WTC11 (cell line): ENCODE measurements around the gene SELENOV. TPM values are rescaled to one million over a fixed set of nuclear protein-coding genes. Genes with fewer than 3 reads are reported as not detected.

Source experiments
- ATAC-seq: fragments of 200-7000 bp; cut with Tn5 transposase; 2 replicates; pipeline ENCODE4 v1.10.0; 2021; ENCODE audit warnings: mild to moderate bottlenecking, moderate library complexity
- CTCF ChIA-PET: fragments of 300-600 bp; sonication (Branson Sonifier 250); formaldehyde crosslinking; loops from one replicate; lab custom pipeline; 2021; ENCODE audit warnings: antibody characterized with exemption; lab: Charles Lee
- POLR2A ChIA-PET: fragments of 350-600 bp; sonication (Branson Sonifier 250); formaldehyde crosslinking; loops from one replicate; lab custom pipeline; 2021; ENCODE audit warnings: antibody characterized with exemption; lab: Charles Lee
- DNase-seq: peaks from one replicate; pipeline ENCODE4 v3.0.0; 2021; ENCODE audit warnings: low spot score
- H3K27ac Mint-ChIP-seq: 2 replicates; pipeline ENCODE4 v1.8.0; 2021; ENCODE audit warnings: mixed read lengths
- H3K27me3 Mint-ChIP-seq: 2 replicates; pipeline ENCODE4 v1.8.0; 2021; ENCODE audit warnings: low read depth, mild to moderate bottlenecking, moderate library complexity, mixed read lengths
- H3K36me3 Mint-ChIP-seq: 2 replicates; pipeline ENCODE4 v1.8.0; 2021; ENCODE audit warnings: mixed read lengths
- H3K4me1 Mint-ChIP-seq: 2 replicates; pipeline ENCODE4 v1.8.0; 2022; ENCODE audit warnings: mixed read lengths
- H3K4me3 Mint-ChIP-seq: 2 replicates; pipeline ENCODE4 v1.8.0; 2021; ENCODE audit warnings: mild to moderate bottlenecking, moderate library complexity, mixed read lengths
- H3K9me3 Mint-ChIP-seq: 2 replicates; pipeline ENCODE4 v1.8.0; 2021; ENCODE audit warnings: mixed read lengths
- MYBL2 ChIP-seq: sonication (generic); formaldehyde crosslinking; IDR thresholded peaks from 2 replicates; pipeline ENCODE4 v1.8.1; 2023; ENCODE audit warnings: mild to moderate bottlenecking, moderate library complexity, missing genetic modification reagents
- NFYB ChIP-seq: sonication (generic); formaldehyde crosslinking; conservative IDR thresholded peaks from 2 replicates; pipeline ENCODE4 v1.8.0; 2022; ENCODE audit warnings: low read depth, missing genetic modification reagents
- RELA ChIP-seq: sonication (generic); formaldehyde crosslinking; IDR thresholded peaks from 2 replicates; pipeline ENCODE4 v1.8.1; 2022; ENCODE audit warnings: missing genetic modification reagents, mild to moderate bottlenecking, borderline replicate concordance
- TCF7 ChIP-seq: sonication (generic); formaldehyde crosslinking; IDR thresholded peaks from 2 replicates; pipeline ENCODE4 v1.8.0; 2022; ENCODE audit warnings: mild to moderate bottlenecking, low read depth, missing genetic modification reagents, moderate library complexity
- TEAD1 ChIP-seq: sonication (generic); formaldehyde crosslinking; IDR thresholded peaks from 2 replicates; pipeline ENCODE4 v1.8.0; 2022; ENCODE audit warnings: mild to moderate bottlenecking, missing genetic modification reagents
- ZNF263 ChIP-seq: sonication (generic); formaldehyde crosslinking; IDR thresholded peaks from 2 replicates; pipeline ENCODE4 v1.8.1; 2022; ENCODE audit warnings: low read depth, mild to moderate bottlenecking, moderate library complexity, missing genetic modification reagents
- total RNA-seq: library from RNA; stranded (reverse); gene quantifications from 3 replicates; pipeline ENCODE4 v1.2.3, GENCODE V29; 2021
- TF ChIP-seq, protein P1 (sequence below): sonication (generic); formaldehyde crosslinking; IDR thresholded peaks from 2 replicates; pipeline ENCODE4 v1.8.1; 2023; ENCODE audit warnings: mild to moderate bottlenecking, missing genetic modification reagents, moderate library complexity
- TF ChIP-seq, protein P2 (sequence below): sonication (generic); formaldehyde crosslinking; IDR thresholded peaks from 2 replicates; pipeline ENCODE4 v1.8.0; 2022; ENCODE audit warnings: missing genetic modification reagents
- TF ChIP-seq, protein P3 (sequence below): sonication (generic); formaldehyde crosslinking; IDR thresholded peaks from 2 replicates; pipeline ENCODE4 v1.8.1; 2022; ENCODE audit warnings: low read depth, missing genetic modification reagents, borderline replicate concordance
- TF ChIP-seq, protein P4 (sequence below): fragments of 200-600 bp; IDR thresholded peaks from 2 replicates; pipeline ENCODE4 v1.8.0; 2022; ENCODE audit warnings: antibody characterized with exemption
- TF ChIP-seq, protein P5 (sequence below): sonication (generic); formaldehyde crosslinking; IDR thresholded peaks from 2 replicates; pipeline ENCODE4 v1.8.0; 2023; ENCODE audit warnings: missing genetic modification reagents, mild to moderate bottlenecking, borderline replicate concordance
- TF ChIP-seq, protein P6 (sequence below): sonication (generic); formaldehyde crosslinking; conservative IDR thresholded peaks from 2 replicates; pipeline ENCODE4 v1.8.1; 2023; ENCODE audit warnings: mild to moderate bottlenecking, low read depth, missing genetic modification reagents, moderate library complexity

SELENOV gene
- total RNA-seq, 1 experiment from 2014 or later = 12.6 TPM

DNA sequence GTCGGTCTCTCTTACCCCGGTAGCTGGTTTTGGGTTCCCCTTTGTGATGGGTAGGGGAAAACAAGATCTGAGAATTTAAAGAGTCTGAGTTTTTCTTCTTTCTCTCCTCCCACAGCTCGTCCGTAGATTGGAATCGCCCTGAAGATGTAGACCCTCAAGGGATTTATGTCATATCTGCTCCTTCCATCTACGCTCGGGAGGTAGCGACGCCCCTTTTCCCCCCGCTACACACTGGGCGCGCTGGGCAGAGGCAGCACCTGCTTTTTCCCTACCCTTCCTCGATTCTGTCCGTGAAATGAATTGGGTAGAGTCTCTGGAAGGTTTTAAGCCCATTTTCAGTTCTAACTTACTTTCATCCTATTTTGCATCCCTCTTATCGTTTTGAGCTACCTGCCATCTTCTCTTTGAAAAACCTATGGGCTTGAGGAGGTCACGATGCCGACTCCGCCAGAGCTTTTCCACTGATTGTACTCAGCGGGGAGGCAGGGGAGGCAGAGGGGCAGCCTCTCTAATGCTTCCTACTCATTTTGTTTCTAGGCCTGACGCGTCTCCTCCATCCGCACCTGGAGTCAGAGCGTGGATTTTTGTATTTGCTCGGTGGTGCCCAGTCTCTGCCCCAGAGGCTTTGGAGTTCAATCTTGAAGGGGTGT lies 7.1 kb upstream of the SELENOV start:
- H3K4me1 Mint-ChIP-seq = peaks cover 10% of the 10 kb centered on the region
- TF ChIP-seq TCF7 (CRISPR knock-in tag) (no peak), ZNF263 (no peak), MYBL2 (CRISPR knock-in tag) (no peak), RELA (CRISPR knock-in tag) (no peak), TEAD1 (no peak), NFYB (CRISPR knock-in tag) (no peak)
- TF ChIP-seq, protein P1, sequence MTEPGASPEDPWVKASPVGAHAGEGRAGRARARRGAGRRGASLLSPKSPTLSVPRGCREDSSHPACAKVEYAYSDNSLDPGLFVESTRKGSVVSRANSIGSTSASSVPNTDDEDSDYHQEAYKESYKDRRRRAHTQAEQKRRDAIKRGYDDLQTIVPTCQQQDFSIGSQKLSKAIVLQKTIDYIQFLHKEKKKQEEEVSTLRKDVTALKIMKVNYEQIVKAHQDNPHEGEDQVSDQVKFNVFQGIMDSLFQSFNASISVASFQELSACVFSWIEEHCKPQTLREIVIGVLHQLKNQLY (CRISPR knock-in tag) = no peak
- TF ChIP-seq, protein P2, sequence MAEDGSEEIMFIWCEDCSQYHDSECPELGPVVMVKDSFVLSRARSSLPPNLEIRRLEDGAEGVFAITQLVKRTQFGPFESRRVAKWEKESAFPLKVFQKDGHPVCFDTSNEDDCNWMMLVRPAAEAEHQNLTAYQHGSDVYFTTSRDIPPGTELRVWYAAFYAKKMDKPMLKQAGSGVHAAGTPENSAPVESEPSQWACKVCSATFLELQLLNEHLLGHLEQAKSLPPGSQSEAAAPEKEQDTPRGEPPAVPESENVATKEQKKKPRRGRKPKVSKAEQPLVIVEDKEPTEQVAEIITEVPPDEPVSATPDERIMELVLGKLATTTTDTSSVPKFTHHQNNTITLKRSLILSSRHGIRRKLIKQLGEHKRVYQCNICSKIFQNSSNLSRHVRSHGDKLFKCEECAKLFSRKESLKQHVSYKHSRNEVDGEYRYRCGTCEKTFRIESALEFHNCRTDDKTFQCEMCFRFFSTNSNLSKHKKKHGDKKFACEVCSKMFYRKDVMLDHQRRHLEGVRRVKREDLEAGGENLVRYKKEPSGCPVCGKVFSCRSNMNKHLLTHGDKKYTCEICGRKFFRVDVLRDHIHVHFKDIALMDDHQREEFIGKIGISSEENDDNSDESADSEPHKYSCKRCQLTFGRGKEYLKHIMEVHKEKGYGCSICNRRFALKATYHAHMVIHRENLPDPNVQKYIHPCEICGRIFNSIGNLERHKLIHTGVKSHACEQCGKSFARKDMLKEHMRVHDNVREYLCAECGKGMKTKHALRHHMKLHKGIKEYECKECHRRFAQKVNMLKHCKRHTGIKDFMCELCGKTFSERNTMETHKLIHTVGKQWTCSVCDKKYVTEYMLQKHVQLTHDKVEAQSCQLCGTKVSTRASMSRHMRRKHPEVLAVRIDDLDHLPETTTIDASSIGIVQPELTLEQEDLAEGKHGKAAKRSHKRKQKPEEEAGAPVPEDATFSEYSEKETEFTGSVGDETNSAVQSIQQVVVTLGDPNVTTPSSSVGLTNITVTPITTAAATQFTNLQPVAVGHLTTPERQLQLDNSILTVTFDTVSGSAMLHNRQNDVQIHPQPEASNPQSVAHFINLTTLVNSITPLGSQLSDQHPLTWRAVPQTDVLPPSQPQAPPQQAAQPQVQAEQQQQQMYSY = no peak
- TF ChIP-seq, protein P3, sequence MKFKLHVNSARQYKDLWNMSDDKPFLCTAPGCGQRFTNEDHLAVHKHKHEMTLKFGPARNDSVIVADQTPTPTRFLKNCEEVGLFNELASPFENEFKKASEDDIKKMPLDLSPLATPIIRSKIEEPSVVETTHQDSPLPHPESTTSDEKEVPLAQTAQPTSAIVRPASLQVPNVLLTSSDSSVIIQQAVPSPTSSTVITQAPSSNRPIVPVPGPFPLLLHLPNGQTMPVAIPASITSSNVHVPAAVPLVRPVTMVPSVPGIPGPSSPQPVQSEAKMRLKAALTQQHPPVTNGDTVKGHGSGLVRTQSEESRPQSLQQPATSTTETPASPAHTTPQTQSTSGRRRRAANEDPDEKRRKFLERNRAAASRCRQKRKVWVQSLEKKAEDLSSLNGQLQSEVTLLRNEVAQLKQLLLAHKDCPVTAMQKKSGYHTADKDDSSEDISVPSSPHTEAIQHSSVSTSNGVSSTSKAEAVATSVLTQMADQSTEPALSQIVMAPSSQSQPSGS = no peak
- TF ChIP-seq, protein P4, sequence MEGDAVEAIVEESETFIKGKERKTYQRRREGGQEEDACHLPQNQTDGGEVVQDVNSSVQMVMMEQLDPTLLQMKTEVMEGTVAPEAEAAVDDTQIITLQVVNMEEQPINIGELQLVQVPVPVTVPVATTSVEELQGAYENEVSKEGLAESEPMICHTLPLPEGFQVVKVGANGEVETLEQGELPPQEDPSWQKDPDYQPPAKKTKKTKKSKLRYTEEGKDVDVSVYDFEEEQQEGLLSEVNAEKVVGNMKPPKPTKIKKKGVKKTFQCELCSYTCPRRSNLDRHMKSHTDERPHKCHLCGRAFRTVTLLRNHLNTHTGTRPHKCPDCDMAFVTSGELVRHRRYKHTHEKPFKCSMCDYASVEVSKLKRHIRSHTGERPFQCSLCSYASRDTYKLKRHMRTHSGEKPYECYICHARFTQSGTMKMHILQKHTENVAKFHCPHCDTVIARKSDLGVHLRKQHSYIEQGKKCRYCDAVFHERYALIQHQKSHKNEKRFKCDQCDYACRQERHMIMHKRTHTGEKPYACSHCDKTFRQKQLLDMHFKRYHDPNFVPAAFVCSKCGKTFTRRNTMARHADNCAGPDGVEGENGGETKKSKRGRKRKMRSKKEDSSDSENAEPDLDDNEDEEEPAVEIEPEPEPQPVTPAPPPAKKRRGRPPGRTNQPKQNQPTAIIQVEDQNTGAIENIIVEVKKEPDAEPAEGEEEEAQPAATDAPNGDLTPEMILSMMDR = no peak
- TF ChIP-seq, protein P5, sequence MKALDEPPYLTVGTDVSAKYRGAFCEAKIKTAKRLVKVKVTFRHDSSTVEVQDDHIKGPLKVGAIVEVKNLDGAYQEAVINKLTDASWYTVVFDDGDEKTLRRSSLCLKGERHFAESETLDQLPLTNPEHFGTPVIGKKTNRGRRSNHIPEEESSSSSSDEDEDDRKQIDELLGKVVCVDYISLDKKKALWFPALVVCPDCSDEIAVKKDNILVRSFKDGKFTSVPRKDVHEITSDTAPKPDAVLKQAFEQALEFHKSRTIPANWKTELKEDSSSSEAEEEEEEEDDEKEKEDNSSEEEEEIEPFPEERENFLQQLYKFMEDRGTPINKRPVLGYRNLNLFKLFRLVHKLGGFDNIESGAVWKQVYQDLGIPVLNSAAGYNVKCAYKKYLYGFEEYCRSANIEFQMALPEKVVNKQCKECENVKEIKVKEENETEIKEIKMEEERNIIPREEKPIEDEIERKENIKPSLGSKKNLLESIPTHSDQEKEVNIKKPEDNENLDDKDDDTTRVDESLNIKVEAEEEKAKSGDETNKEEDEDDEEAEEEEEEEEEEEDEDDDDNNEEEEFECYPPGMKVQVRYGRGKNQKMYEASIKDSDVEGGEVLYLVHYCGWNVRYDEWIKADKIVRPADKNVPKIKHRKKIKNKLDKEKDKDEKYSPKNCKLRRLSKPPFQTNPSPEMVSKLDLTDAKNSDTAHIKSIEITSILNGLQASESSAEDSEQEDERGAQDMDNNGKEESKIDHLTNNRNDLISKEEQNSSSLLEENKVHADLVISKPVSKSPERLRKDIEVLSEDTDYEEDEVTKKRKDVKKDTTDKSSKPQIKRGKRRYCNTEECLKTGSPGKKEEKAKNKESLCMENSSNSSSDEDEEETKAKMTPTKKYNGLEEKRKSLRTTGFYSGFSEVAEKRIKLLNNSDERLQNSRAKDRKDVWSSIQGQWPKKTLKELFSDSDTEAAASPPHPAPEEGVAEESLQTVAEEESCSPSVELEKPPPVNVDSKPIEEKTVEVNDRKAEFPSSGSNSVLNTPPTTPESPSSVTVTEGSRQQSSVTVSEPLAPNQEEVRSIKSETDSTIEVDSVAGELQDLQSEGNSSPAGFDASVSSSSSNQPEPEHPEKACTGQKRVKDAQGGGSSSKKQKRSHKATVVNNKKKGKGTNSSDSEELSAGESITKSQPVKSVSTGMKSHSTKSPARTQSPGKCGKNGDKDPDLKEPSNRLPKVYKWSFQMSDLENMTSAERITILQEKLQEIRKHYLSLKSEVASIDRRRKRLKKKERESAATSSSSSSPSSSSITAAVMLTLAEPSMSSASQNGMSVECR (CRISPR knock-in tag) = no peak
- TF ChIP-seq, protein P6, sequence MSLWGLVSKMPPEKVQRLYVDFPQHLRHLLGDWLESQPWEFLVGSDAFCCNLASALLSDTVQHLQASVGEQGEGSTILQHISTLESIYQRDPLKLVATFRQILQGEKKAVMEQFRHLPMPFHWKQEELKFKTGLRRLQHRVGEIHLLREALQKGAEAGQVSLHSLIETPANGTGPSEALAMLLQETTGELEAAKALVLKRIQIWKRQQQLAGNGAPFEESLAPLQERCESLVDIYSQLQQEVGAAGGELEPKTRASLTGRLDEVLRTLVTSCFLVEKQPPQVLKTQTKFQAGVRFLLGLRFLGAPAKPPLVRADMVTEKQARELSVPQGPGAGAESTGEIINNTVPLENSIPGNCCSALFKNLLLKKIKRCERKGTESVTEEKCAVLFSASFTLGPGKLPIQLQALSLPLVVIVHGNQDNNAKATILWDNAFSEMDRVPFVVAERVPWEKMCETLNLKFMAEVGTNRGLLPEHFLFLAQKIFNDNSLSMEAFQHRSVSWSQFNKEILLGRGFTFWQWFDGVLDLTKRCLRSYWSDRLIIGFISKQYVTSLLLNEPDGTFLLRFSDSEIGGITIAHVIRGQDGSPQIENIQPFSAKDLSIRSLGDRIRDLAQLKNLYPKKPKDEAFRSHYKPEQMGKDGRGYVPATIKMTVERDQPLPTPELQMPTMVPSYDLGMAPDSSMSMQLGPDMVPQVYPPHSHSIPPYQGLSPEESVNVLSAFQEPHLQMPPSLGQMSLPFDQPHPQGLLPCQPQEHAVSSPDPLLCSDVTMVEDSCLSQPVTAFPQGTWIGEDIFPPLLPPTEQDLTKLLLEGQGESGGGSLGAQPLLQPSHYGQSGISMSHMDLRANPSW = no peak
- ATAC-seq = no peak
- peaks cover 6% of the 10 kb centered on the region for H3K36me3 Mint-ChIP-seq
- CTCF ChIA-PET = interaction anchor here (0.9 to 2.0 kb wide), 3 partner anchors 24 to 33 kb away, joined by 3 to 9 read pairs (median 3); partner anchors contain the start of genes EID2B and TIMM50
- no peaks in the 10 kb centered on the region for H3K9me3 Mint-ChIP-seq
- DNase-seq = no peak
- H3K4me3 Mint-ChIP-seq = peak overlapping the region; percentile 67
- POLR2A ChIA-PET = no interaction called here
- H3K27ac Mint-ChIP-seq = no peak overlapping the region
- peaks cover 86% of the 10 kb centered on the region for H3K27me3 Mint-ChIP-seq
